Measurements from ENCODE around the gene RFNG. TPM values are rescaled to one million over a fixed set of nuclear protein-coding genes. Genes with fewer than 3 reads are reported as not detected.

The RFNG gene
- total and polyA plus RNA-seq, 2 of the 13 experiments (the other 11 are each of a cell fraction or from before 2014, with no cell fraction given) = 61.4 to 64.0 TPM

GRCh38 chr17:82065638-82066303 is 14.2 kb upstream of the RFNG start, which contains the start of gene DUS1L (continued):
- TF ChIP-seq, protein P1, sequence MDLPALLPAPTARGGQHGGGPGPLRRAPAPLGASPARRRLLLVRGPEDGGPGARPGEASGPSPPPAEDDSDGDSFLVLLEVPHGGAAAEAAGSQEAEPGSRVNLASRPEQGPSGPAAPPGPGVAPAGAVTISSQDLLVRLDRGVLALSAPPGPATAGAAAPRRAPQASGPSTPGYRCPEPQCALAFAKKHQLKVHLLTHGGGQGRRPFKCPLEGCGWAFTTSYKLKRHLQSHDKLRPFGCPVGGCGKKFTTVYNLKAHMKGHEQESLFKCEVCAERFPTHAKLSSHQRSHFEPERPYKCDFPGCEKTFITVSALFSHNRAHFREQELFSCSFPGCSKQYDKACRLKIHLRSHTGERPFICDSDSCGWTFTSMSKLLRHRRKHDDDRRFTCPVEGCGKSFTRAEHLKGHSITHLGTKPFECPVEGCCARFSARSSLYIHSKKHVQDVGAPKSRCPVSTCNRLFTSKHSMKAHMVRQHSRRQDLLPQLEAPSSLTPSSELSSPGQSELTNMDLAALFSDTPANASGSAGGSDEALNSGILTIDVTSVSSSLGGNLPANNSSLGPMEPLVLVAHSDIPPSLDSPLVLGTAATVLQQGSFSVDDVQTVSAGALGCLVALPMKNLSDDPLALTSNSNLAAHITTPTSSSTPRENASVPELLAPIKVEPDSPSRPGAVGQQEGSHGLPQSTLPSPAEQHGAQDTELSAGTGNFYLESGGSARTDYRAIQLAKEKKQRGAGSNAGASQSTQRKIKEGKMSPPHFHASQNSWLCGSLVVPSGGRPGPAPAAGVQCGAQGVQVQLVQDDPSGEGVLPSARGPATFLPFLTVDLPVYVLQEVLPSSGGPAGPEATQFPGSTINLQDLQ (CRISPR knock-in tag; IDR thresholded peaks at IDR 0.05) = peak; percentile 86; the same call in 1 of the 2 replicates
- TF ChIP-seq GABPB1 (CRISPR knock-in tag; IDR thresholded peaks at IDR 0.05) (peak; percentile 95), ZSCAN29 (CRISPR knock-in tag; conservative IDR thresholded peaks at IDR 0.05) (no peak), ZKSCAN5 (CRISPR knock-in tag; IDR thresholded peaks at IDR 0.05) (no peak), ZNF292 (CRISPR knock-in tag; IDR thresholded peaks at IDR 0.05; ENCODE audit: borderline replicate concordance, low read depth) (no peak), LCORL (IDR thresholded peaks at IDR 0.05) (no peak), LCORL (CRISPR knock-in tag; IDR thresholded peaks at IDR 0.05) (peak; percentile 26; the same call in 1 of the 2 replicates), ZNF382 (CRISPR knock-in tag; IDR thresholded peaks at IDR 0.05; ENCODE audit: borderline replicate concordance) (no peak), ZNF83 (CRISPR knock-in tag; IDR thresholded peaks at IDR 0.05; ENCODE audit: borderline replicate concordance) (no peak), ZFAT (CRISPR knock-in tag; conservative IDR thresholded peaks at IDR 0.05) (no peak), MEF2D (CRISPR knock-in tag; IDR thresholded peaks at IDR 0.05) (no peak), HDAC2 (CRISPR knock-in tag; IDR thresholded peaks at IDR 0.05) (peak; percentile 73), ZNF124 (CRISPR knock-in tag; IDR thresholded peaks at IDR 0.05) (peak; percentile 92), WIZ (CRISPR knock-in tag; IDR thresholded peaks at IDR 0.05) (no peak), CEBPB (IDR thresholded peaks at IDR 0.05; ENCODE audit: borderline replicate concordance, low read depth, low read length) (no peak), JUNB (CRISPR knock-in tag; IDR thresholded peaks at IDR 0.05; ENCODE audit: borderline replicate concordance) (no peak), CREB1 (IDR thresholded peaks at IDR 0.05) (0 out of 2 replicates have a peak, but pooled peaks have one; percentile 39), CREB1 (CRISPR knock-in tag; IDR thresholded peaks at IDR 0.05) (no peak), ZNF513 (CRISPR knock-in tag; conservative IDR thresholded peaks at IDR 0.05) (no peak), THYN1 (CRISPR knock-in tag; IDR thresholded peaks at IDR 0.05; ENCODE audit: borderline replicate concordance, low read depth) (no peak), ZNF780A (CRISPR knock-in tag; IDR thresholded peaks at IDR 0.05) (no peak)
- TF ChIP-seq, protein P2, sequence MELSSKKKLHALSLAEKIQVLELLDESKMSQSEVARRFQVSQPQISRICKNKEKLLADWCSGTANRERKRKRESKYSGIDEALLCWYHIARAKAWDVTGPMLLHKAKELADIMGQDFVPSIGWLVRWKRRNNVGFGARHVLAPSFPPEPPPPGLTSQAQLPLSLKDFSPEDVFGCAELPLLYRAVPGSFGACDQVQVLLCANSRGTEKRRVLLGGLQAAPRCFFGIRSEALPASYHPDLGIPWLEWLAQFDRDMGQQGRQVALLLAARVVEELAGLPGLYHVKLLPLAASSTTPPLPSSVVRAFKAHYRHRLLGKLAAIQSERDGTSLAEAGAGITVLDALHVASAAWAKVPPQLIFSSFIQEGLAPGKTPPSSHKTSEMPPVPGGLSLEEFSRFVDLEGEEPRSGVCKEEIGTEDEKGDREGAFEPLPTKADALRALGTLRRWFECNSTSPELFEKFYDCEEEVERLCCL (CRISPR knock-in tag; IDR thresholded peaks at IDR 0.05; ENCODE audit: borderline replicate concordance) = no peak
